ENCODE data around the gene KIF9. TPM values are rescaled to one million over a fixed set of nuclear protein-coding genes. Genes with fewer than 3 reads are reported as not detected.
"Not testable (repeated sequence)": the region's sequence is repeated elsewhere in the genome, so short reads cannot be mapped to it uniquely, and the experiment has no call there.

The KIF9 gene
- total RNA-seq, 4 donors from 2014 or later = 5.4 to 7.3 (median 6.4) TPM

- H3K27ac ChIP-seq (replicated peaks in 1 of 4) = no peak overlapping the region
- H3K4me3 ChIP-seq = no peak overlapping the region
- no peaks in the 10 kb centered on the region for H3K9me3 ChIP-seq
- H3K36me3 ChIP-seq = peaks cover 0 to under 1% (median 0%) of the 10 kb centered on the region in 4 donors
- peaks cover 0 to 14% (median 3%) of the 10 kb centered on the region in 4 donors for H3K4me1 ChIP-seq
- intact Hi-C loops (cut with DNase I) = no loop called here
- no peak for DNase-seq (ENCODE audit: extremely low spot score)
- WGBS = 96% methylated on average over 10 of the region's 10 CpGs
- H3K27me3 ChIP-seq = no peaks in the 10 kb centered on the region
- no peak for TF ChIP-seq POLR2A (IDR thresholded peaks at IDR 0.05; ENCODE audit: low read depth)
- TF ChIP-seq POLR2AphosphoS5 (IDR thresholded peaks at IDR 0.05) = no peak
- no peak for TF ChIP-seq CTCF (IDR thresholded peaks at IDR 0.05)
- TF ChIP-seq EP300 (IDR thresholded peaks at IDR 0.05) = no peak
Measured at GRCh38 chr3:47265725-47266428, 16.7 kb downstream of the KIF9 start.

- Histone ChIP-seq H3K27ac (replicated peaks in 1 of 4) (no peak overlapping the region), H3K27me3 (no peaks in the 10 kb centered on the region), H3K9me3 (no peaks in the 10 kb centered on the region), H3K4me3 (no peak overlapping the region), H3K4me1 (peaks cover 0 to 14% (median 3%) of the 10 kb centered on the region in 4 donors), H3K36me3 (no peaks in the 10 kb centered on the region)
- DNase-seq (ENCODE audit: extremely low spot score) = no peak
- 93% methylated on average over 1 of the region's 1 CpG for WGBS
- TF ChIP-seq POLR2AphosphoS5 (IDR thresholded peaks at IDR 0.05) (no peak), CTCF (IDR thresholded peaks at IDR 0.05) (no peak), POLR2A (IDR thresholded peaks at IDR 0.05; ENCODE audit: low read depth) (no peak), EP300 (IDR thresholded peaks at IDR 0.05) (no peak)
- intact Hi-C loops (cut with DNase I) = no loop called here
Measured at GRCh38 chr3:47265008-47265407, 17.6 kb downstream of the KIF9 start.

- TF ChIP-seq POLR2AphosphoS5 (IDR thresholded peaks at IDR 0.05) (no peak), POLR2A (IDR thresholded peaks at IDR 0.05; ENCODE audit: low read depth) (no peak), EP300 (IDR thresholded peaks at IDR 0.05) (no peak), CTCF (IDR thresholded peaks at IDR 0.05) (no peak)
- WGBS = 89% methylated on average over 3 of the region's 3 CpGs
- no peak for DNase-seq (ENCODE audit: extremely low spot score)
- Histone ChIP-seq H3K27ac (replicated peaks in 1 of 4) (no peak overlapping the region), H3K4me1 (peaks cover 0 to 2% (median 0%) of the 10 kb centered on the region in 4 donors), H3K27me3 (no peaks in the 10 kb centered on the region), H3K9me3 (no peaks in the 10 kb centered on the region), H3K36me3 (no peaks in the 10 kb centered on the region), H3K4me3 (no peak overlapping the region)
- intact Hi-C loops (cut with DNase I) = no loop called here
Measured at GRCh38 chr3:47261301-47261700, 21.3 kb downstream of the KIF9 start.

- no peaks in the 10 kb centered on the region for H3K36me3 ChIP-seq
- H3K4me3 ChIP-seq = no peak overlapping the region
- no peaks in the 10 kb centered on the region for H3K4me1 ChIP-seq
- H3K27me3 ChIP-seq = no peaks in the 10 kb centered on the region
- H3K27ac ChIP-seq (replicated peaks in 1 of 4) = no peak overlapping the region
- no peaks in the 10 kb centered on the region for H3K9me3 ChIP-seq
- 85% methylated on average over 4 of the region's 4 CpGs for WGBS
- intact Hi-C loops (cut with DNase I) = no loop called here
- TF ChIP-seq CTCF (IDR thresholded peaks at IDR 0.05) (no peak), POLR2AphosphoS5 (IDR thresholded peaks at IDR 0.05) (no peak), EP300 (IDR thresholded peaks at IDR 0.05) (no peak), POLR2A (IDR thresholded peaks at IDR 0.05; ENCODE audit: low read depth) (no peak)
- no peak for DNase-seq (ENCODE audit: extremely low spot score)
Measured at GRCh38 chr3:47260605-47261004, 22.0 kb downstream of the KIF9 start.

- Histone ChIP-seq H3K4me1 (no peaks in the 10 kb centered on the region), H3K27ac (replicated peaks in 1 of 4) (no peak overlapping the region), H3K27me3 (no peaks in the 10 kb centered on the region), H3K36me3 (no peaks in the 10 kb centered on the region), H3K4me3 (no peak overlapping the region), H3K9me3 (no peaks in the 10 kb centered on the region)
- intact Hi-C loops (cut with DNase I) = no loop called here
- DNase-seq (ENCODE audit: extremely low spot score) = no peak
- no peak for TF ChIP-seq POLR2AphosphoS5 (IDR thresholded peaks at IDR 0.05)
- 93% methylated on average over 3 of the region's 3 CpGs for WGBS
Measured at GRCh38 chr3:47259114-47259513, 23.5 kb downstream of the KIF9 start.

- H3K36me3 ChIP-seq; H3K4me3 ChIP-seq; H3K4me1 ChIP-seq; H3K27ac ChIP-seq (replicated peaks in 1 of 4); H3K27me3 ChIP-seq; intact Hi-C loops (cut with DNase I); H3K9me3 ChIP-seq; DNase-seq (ENCODE audit: extremely low spot score): not testable (repeated sequence)
- 91% methylated on average over 4 of the region's 25 CpGs for WGBS
Measured at GRCh38 chr3:47256331-47256730, 26.3 kb downstream of the KIF9 start.
